ENCODE measurements around the gene SLC25A44.

DNA sequence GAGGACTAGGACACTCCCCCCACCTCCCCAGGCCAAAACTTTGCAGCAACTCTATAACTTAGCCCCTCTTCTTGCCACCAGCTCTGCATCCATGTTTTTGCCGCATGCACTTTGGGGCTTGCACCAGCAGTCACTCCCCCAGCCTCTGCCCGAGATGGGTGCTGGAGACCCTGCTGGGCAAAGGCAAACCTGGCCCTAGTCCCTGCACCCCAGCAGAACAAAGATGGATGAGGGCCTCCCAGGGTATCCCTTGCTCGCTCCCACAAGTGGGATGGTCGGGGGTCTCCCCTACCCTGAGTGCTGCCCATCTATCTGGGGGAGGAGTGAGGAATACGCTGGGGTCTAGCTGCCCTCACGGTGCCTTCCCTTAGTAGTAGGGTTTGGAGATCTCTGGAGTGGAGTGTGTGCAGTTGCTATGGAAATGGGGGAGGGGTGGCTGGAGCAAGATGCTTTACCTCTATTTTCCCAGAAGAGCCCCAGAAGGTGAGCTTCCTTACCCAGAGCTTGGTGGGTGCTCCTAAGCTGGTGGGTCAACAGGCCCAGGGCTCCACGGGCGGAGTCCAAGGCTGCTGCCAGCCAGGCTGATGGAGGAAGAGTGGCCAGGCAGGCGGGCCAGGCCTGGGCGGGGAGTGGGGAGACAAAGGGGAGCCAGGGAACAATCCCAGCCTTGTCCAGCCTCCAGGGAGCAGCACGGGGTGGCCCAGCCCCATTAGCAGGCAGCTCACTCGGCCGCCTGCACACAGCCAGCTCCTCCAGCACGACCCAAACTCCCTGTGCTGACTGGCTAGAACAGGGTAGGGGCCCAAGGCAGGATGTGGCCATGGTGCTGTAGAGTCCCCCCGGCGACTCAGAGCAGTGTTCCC is 53.8 kb downstream of the SLC25A44 start, which contains the start of gene PAQR6:
- TF ChIP-seq CTCF (IDR thresholded peaks at IDR 0.05; ENCODE audit: low read length) (no peak), EZH2phosphoT487 (IDR thresholded peaks at IDR 0.05; ENCODE audit: low read length) (no peak), EZH2 (optimal IDR thresholded peaks at IDR 0.05; ENCODE audit: low read depth, low read length) (no peak)
